HG03558 (cell line): ENCODE results near the gene ZNF566.

Source experiments
- ATAC-seq: cut with Tn5 transposase; IDR thresholded peaks from one replicate; pipeline ENCODE4 v1.9.1; 2021; ENCODE audit warnings: moderate number of reproducible peaks; ENCODE audit not compliant: unreplicated experiment; ENCODE audit errors: extremely low read depth

Gene ZNF566

GRCh38 chr19:36456831-36457230, 32.5 kb downstream of the ZNF566 start:
- ATAC-seq = no peak

DNA sequence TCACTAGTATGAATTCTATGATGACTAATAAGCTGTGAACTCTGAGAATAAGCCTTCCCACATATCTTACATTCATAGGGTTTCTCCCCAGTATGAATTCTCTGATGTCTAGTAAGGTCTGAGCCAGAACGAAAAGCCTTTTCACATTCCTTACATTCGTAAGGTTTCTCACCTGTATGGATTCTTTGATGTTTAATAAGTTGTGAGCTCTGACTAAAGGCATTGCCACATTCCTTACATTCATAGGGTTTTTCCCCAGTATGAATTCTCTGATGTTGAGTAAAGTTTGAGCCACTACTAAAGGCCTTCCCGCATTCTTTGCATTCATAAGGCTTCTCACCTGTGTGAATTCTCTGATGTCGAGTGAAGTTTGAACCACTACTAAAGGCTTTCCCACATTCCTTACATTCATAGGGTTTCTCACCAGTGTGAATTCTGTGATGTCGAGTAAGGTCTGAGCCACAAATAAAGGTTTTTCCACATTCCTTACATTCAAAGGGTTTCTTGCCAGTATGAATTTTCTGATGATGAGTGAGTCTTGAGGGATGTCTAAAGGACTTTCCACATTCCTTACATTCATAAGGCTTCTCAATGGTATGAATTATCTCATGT, 40.2 kb downstream of the ZNF566 start:
- ATAC-seq = no peak

DNA sequence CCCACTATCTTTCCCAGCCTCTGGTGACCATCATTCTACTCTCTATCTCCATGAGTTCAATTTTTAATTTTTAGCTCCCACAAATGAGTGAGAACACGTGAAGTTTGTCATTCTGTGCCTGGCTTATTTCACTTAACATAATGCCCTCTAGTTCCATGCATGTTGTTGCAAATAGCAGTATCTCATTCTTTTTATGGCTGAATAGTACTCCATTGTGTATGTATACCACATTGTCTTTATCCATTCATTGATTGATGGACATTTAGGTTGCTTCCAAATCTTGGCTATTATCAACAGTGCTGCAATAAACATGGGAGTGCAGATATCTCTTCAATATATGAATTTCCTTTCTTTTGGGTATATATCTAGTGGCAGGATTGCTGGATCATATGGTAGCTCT, 48.0 kb downstream of the ZNF566 start:
- no peak for ATAC-seq

- no peak for ATAC-seq
Measured at GRCh38 chr19:36436531-36436930, 52.8 kb downstream of the ZNF566 start.

DNA sequence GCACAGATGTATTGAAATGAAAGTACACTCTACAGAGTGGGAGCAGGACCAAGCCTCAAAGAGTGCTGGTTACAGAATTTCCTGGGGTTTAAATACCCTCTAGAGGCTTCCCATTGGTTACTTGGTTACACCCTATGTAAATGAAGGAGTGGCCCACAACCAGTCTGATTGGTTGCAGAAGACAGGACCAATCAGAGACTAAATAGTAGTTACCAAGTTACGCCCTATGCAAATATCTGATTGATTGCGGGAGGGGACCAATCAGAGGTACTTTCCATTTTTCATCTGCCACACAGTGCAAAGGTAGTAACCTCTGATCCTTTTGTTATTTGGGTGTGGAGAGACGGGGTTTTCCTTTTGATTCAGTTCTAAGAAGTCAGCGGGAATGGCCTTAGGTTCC, 65.4 kb downstream of the ZNF566 start:
- no peak for ATAC-seq

GRCh38 chr19:36421749-36422481, 67.4 kb downstream of the ZNF566 start:
- ATAC-seq = no peak

DNA sequence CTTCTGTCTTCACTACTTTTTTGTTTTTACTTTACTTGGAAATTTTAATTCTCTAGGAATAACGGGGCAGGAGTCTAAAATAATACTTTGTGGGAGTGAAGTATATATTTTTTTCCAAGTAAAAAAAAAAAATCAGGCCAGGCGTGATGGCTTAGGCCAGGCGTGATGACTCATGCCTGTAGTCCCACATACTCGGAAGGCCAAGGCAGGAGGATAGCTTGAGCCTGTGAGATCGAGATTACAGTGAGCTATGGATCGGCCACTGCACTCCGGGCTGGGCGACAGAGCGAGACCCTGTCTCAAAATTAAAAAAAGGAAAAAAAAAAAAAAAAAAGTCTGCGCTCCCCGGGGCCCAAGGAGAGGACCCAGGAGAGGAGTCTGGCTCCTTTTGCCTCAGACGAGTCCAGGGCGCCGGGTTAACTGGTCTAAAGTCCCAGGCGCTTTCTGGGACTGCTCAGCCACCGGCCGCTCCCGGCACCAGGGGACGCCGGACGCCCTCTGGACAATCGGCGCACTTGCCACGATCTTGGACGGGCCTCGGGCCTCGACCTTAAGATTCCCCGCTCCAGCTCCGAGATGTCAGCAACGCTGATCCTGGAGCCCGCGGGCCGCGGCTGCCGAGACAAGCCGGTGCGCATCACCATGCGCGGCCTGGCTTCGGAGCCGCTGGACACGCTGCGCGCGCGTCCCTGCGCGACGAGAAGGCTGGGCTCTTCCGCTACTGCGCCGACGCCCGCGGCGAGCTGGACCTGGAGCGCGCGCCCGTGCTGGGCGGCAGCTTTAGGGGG, 68.2 kb downstream of the ZNF566 start:
- no peak for ATAC-seq

DNA sequence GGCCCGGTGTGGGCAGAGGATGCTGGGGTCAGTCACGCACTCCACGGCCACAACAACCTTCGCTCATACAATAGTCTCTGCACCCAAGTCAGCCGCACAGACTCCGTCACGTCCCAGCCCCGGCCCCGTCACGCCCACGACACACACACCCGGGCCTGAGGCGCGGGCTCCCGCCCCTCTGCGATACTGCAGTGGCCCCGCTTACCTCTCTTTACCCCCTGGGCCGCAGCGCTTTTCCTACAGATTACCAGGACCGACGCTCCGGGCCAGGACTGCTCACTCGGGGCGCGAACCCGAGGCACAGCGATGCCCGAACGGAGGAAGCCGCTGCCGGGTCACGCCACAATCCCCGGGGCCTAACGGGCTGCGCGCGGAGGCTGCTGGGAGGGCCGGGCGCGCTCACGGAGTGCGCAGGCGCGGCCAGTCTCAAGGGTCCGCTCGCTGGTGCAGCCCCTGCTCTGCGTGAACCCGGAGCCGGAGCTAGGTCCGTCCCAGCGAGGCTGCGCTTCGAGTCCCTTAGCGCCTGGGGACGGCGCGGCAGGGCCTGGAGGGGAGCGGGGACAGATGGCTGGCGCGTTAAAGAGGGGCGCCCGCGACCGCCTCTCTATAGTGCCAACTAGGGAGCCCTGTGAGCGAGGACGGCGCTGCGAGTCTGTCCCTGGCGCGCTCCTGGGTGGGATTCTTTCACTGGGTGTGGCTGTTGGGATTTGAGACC, 70.9 kb downstream of the ZNF566 start, which contains the start of gene ZFP82:
ZFP82 (minus strand) TSS at position 358 of the 715 bp plus-strand sequence. CDS start 8,855 bp downstream, outside the sequence.
- ATAC-seq = no peak

GRCh38 chr19:36417752-36418286, 71.5 kb downstream of the ZNF566 start:
- no peak for ATAC-seq

- no peak for ATAC-seq
Measured at GRCh38 chr19:36409841-36410240, 79.5 kb downstream of the ZNF566 start.

- no peak for ATAC-seq
Measured at GRCh38 chr19:36408101-36408500, 81.3 kb downstream of the ZNF566 start.

- ATAC-seq = no peak
Measured at GRCh38 chr19:36404498-36404897, 84.9 kb downstream of the ZNF566 start.

DNA sequence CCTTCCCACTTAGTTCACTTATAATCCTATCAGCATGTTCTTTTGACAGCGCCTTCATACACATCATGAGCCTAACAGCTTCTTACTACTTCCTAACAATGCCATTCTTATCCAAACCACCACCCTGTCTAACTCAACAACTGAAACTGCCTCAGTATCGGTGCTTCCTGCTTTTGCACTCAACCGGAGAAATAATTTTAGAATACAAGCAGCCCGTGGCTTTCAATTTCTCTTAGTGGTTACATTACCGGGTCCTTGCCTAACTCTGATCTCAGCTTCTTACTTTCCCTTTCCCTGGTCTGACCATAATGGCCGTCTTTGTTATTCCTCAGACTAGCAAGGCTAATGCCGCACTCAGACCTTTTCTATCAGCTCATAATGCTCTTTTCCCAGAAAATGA, 87.9 kb downstream of the ZNF566 start:
- ATAC-seq = no peak

- no peak for ATAC-seq
Measured at GRCh38 chr19:36398571-36398970, 90.8 kb downstream of the ZNF566 start.
